H9 (cell line): ENCODE data around the gene ITPR2. TPM values are rescaled to one million over a fixed set of nuclear protein-coding genes. Genes with fewer than 3 reads are reported as not detected.

Source experiments
- DNase-seq: peaks from one replicate; pipeline ENCODE4 v3.0.0-alpha.2; 2017
- H2AFZ ChIP-seq: one replicate; pipeline ENCODE4 v1.6.1; 2013; ENCODE audit warnings: mild to moderate bottlenecking, low read length, control low read depth, moderate library complexity
- H2AK5ac ChIP-seq: 2 replicates; pipeline ENCODE4 v1.6.1; 2013; ENCODE audit warnings: low read length, control low read depth, mixed read lengths; ENCODE audit not compliant: insufficient read length
- H2BK120ac ChIP-seq: one replicate; pipeline ENCODE4 v1.6.1; 2013; ENCODE audit warnings: low read depth, mild to moderate bottlenecking, low read length, control low read depth, inconsistent platforms; ENCODE audit not compliant: poor library complexity, severe bottlenecking
- H2BK12ac ChIP-seq: 2 replicates; pipeline ENCODE4 v1.6.1; 2013; ENCODE audit warnings: low read length, control low read depth, mixed read lengths, low read depth; ENCODE audit not compliant: insufficient read length
- H2BK15ac ChIP-seq: 2 replicates; pipeline ENCODE4 v1.6.1; 2013; ENCODE audit warnings: low read depth, low read length, control low read depth
- H2BK20ac ChIP-seq: one replicate; pipeline ENCODE4 v1.6.1; 2013; ENCODE audit warnings: low read depth, mild to moderate bottlenecking, low read length, control low read depth, inconsistent platforms; ENCODE audit not compliant: poor library complexity, severe bottlenecking
- H2BK5ac ChIP-seq: 2 replicates; pipeline ENCODE4 v1.6.1; 2013; ENCODE audit warnings: low read length, control low read depth, mixed read lengths; ENCODE audit not compliant: insufficient read length
- H3K14ac ChIP-seq: 2 replicates; pipeline ENCODE4 v1.6.1; 2013; ENCODE audit warnings: low read length, control low read depth; ENCODE audit not compliant: insufficient read depth
- H3K18ac ChIP-seq: 2 replicates; pipeline ENCODE4 v1.6.1; 2013; ENCODE audit warnings: low read depth, mild to moderate bottlenecking, mixed read lengths, low read length, control low read depth; ENCODE audit not compliant: insufficient read length
- H3K23ac ChIP-seq: 2 replicates; pipeline ENCODE4 v1.6.1; 2013; ENCODE audit warnings: low read length, control low read depth, mixed read lengths, low read depth; ENCODE audit not compliant: insufficient read length
- H3K23me2 ChIP-seq: 2 replicates; pipeline ENCODE4 v1.6.1; 2013; ENCODE audit warnings: low read depth, mild to moderate bottlenecking, mixed read lengths, low read length, control low read depth; ENCODE audit not compliant: insufficient read length, poor library complexity, severe bottlenecking
- H3K27ac ChIP-seq: 2 replicates; pipeline ENCODE4 v1.5.1; 2013; ENCODE audit warnings: low read length, control low read depth, mixed read lengths, low read depth; ENCODE audit not compliant: insufficient read length
- H3K27me3 ChIP-seq: 2 replicates; pipeline ENCODE4 v1.6.1; 2013; ENCODE audit warnings: low read length, control low read depth, inconsistent platforms; ENCODE audit not compliant: insufficient read depth
- H3K4ac ChIP-seq: 2 replicates; pipeline ENCODE4 v1.6.1; 2013; ENCODE audit warnings: low read depth, mild to moderate bottlenecking, control low read depth, inconsistent platforms, low read length, moderate library complexity
- H3K4me1 ChIP-seq: 2 replicates; pipeline ENCODE4 v1.6.1; 2013; ENCODE audit warnings: low read length, control low read depth, inconsistent platforms; ENCODE audit not compliant: insufficient read depth
- H3K4me2 ChIP-seq: 2 replicates; pipeline ENCODE4 v1.6.1; 2013; ENCODE audit warnings: low read length, control low read depth, mixed read lengths; ENCODE audit not compliant: insufficient read length, insufficient read depth
- H3K56ac ChIP-seq: 2 replicates; pipeline ENCODE4 v1.6.1; 2013; ENCODE audit warnings: low read depth, mild to moderate bottlenecking, mixed read lengths, low read length, control low read depth; ENCODE audit not compliant: insufficient read length
- H3K79me1 ChIP-seq: 2 replicates; pipeline ENCODE4 v1.6.1; 2013; ENCODE audit warnings: low read depth, mild to moderate bottlenecking, moderate library complexity, low read length, control low read depth, inconsistent platforms; ENCODE audit not compliant: insufficient read depth, poor library complexity, severe bottlenecking
- H3K79me2 ChIP-seq: 2 replicates; pipeline ENCODE4 v1.6.1; 2013; ENCODE audit warnings: low read length, control low read depth, inconsistent platforms; ENCODE audit not compliant: insufficient read depth
- H3K9ac ChIP-seq: 2 replicates; pipeline ENCODE4 v1.6.1; 2013; ENCODE audit warnings: low read length, control low read depth, mixed read lengths; ENCODE audit not compliant: insufficient read length; ENCODE audit errors: extremely low read depth
- H3K9me3 ChIP-seq: one replicate; pipeline ENCODE4 v1.6.1; 2013; ENCODE audit warnings: low read depth, low read length, inconsistent platforms; ENCODE audit not compliant: control insufficient read depth
- H3T11ph ChIP-seq: one replicate; pipeline ENCODE4 v1.6.1; 2013; ENCODE audit warnings: mild to moderate bottlenecking, low read length, control low read depth, inconsistent platforms
- H4K20me1 ChIP-seq: one replicate; pipeline ENCODE4 v1.6.1; 2013; ENCODE audit not compliant: control insufficient read depth, insufficient read length, insufficient read depth
- H4K5ac ChIP-seq: 2 replicates; pipeline ENCODE4 v1.6.1; 2013; ENCODE audit warnings: low read depth, mild to moderate bottlenecking, mixed read lengths, low read length, control low read depth; ENCODE audit not compliant: insufficient read length
- H4K8ac ChIP-seq: replicated peaks from 2 replicates; pipeline ENCODE4 v1.6.1; 2013; ENCODE audit warnings: low read length, control low read depth, mixed read lengths, low read depth; ENCODE audit not compliant: insufficient read length
- H4K91ac ChIP-seq: 2 replicates; pipeline ENCODE4 v1.6.1; 2013; ENCODE audit warnings: low read depth, mild to moderate bottlenecking, moderate library complexity, mixed read lengths, low read length, control low read depth; ENCODE audit not compliant: insufficient read length
- H3K27ac Mint-ChIP-seq, 3 experiments: 2 replicates in 2 of 3; 3 replicates in 1 of 3; pipeline ENCODE4 v1.8.0; 2020 to 2021; ENCODE audit warnings: mixed read lengths in 3 of 3, mild to moderate bottlenecking in 1 of 3, moderate library complexity in 1 of 3
- H3K27me3 Mint-ChIP-seq: 2 replicates; pipeline ENCODE4 v1.8.0; 2021; ENCODE audit warnings: low read depth, mild to moderate bottlenecking, moderate library complexity, mixed read lengths
- H3K36me3 Mint-ChIP-seq, 3 experiments: 2 replicates in 2 of 3; 3 replicates in 1 of 3; pipeline ENCODE4 v1.8.0; 2020 to 2021; ENCODE audit warnings: low read depth in 3 of 3, mixed read lengths in 3 of 3; ENCODE audit not compliant: insufficient read depth in 1 of 3
- H3K4me1 Mint-ChIP-seq, 2 experiments: 2 replicates each; pipeline ENCODE4 v1.8.0; 2020; ENCODE audit warnings: mixed read lengths in 2 of 2
- H3K4me3 Mint-ChIP-seq, 2 experiments: 2 replicates in 1 of 2; 3 replicates in 1 of 2; pipeline ENCODE4 v1.8.0; 2020 to 2021; ENCODE audit warnings: mild to moderate bottlenecking in 2 of 2, mixed read lengths in 2 of 2, moderate library complexity in 1 of 2
- H3K9me3 Mint-ChIP-seq, 2 experiments: 2 replicates in 1 of 2; 3 replicates in 1 of 2; pipeline ENCODE4 v1.8.0; 2020; ENCODE audit warnings: mild to moderate bottlenecking in 2 of 2, mixed read lengths in 2 of 2, moderate library complexity in 1 of 2
- CTCF ChIP-seq: fragments of 200-600 bp; sonication (generic); conservative IDR thresholded peaks from 3 replicates; pipeline ENCODE4 v1.8.0; 2021; ENCODE audit warnings: antibody characterized with exemption, mild to moderate bottlenecking
- total RNA-seq: library from RNA; stranded (reverse); gene quantifications from 2 replicates; pipeline ENCODE4 v1.2.1, GENCODE V29; 2021

Gene ITPR2
- total RNA-seq, 1 experiment from 2014 or later, result 14.8 TPM

GRCh38 chr12:26471560-26471959 lies 361.4 kb downstream of the ITPR2 start:
- no peaks in the 10 kb centered on the region for H3K79me2 ChIP-seq
- no peak overlapping the region for H3T11ph ChIP-seq
- no peak overlapping the region for H3K14ac ChIP-seq
- H3K4me1 Mint-ChIP-seq, result peaks cover 10 to 20% of the 10 kb centered on the region in 2 experiments
- H3K27ac ChIP-seq, result no peak overlapping the region
- no peaks in the 10 kb centered on the region for H3K23me2 ChIP-seq
- peaks cover 4 to 15% (median 5%) of the 10 kb centered on the region in 3 experiments; a peak in 6 of 7 replicates for H3K36me3 Mint-ChIP-seq
- H3K4ac ChIP-seq, result no peak overlapping the region
- no peaks in the 10 kb centered on the region for H3K27me3 ChIP-seq
- no peaks in the 10 kb centered on the region for H4K20me1 ChIP-seq
- H3K4me3 Mint-ChIP-seq, result no peak overlapping the region
- no peak overlapping the region for H3K18ac ChIP-seq
- H2BK12ac ChIP-seq, result no peak overlapping the region
- H2BK120ac ChIP-seq, result no peak overlapping the region
- H3K56ac ChIP-seq, result no peak overlapping the region
- H2BK5ac ChIP-seq, result no peak overlapping the region
- H4K8ac ChIP-seq, result no peak overlapping the region
- H3K27ac Mint-ChIP-seq, result 0 out of 7 replicates have a peak overlapping the region, but pooled peaks of 1 of the 3 experiments have one; percentile 19
- no peaks in the 10 kb centered on the region for H3K79me1 ChIP-seq
- H2AFZ ChIP-seq, result no peak overlapping the region
- DNase-seq, result no peak
- H2BK15ac ChIP-seq, result no peak overlapping the region
- TF ChIP-seq CTCF, result no peak
- no peak overlapping the region for H2BK20ac ChIP-seq
- H3K9me3 Mint-ChIP-seq, result no peaks in the 10 kb centered on the region
- no peaks in the 10 kb centered on the region for H3K27me3 Mint-ChIP-seq
- H3K9me3 ChIP-seq, result no peaks in the 10 kb centered on the region
- no peak overlapping the region for H3K4me2 ChIP-seq
- H2AK5ac ChIP-seq, result no peak overlapping the region
- no peak overlapping the region for H4K5ac ChIP-seq
- H3K4me1 ChIP-seq, result 0 out of 2 replicates have a peak, but pooled peaks cover 8% of the 10 kb centered on the region
- no peak overlapping the region for H3K23ac ChIP-seq
- H4K91ac ChIP-seq, result no peak overlapping the region
- no peak overlapping the region for H3K9ac ChIP-seq
